Umbilical cord (tissue), 2 donors: Measurements from ENCODE around the gene NCF4. TPM values are rescaled to one million over a fixed set of nuclear protein-coding genes. Genes with fewer than 3 reads are reported as not detected.
A peak's percentile ranks its signal among the peaks of the same experiment; 100 is the strongest.

Experiments used
- DNase-seq: peaks from one replicate; pipeline ENCODE4 v3.0.0-alpha.2; 2015; ENCODE audit warnings: low spot score
- total RNA-seq: library from RNA; depleted of rRNA; stranded (reverse); fragments of >200 nt; gene quantifications from one replicate; pipeline ENCODE4 v1.2.3, GENCODE V29; 2014; ENCODE audit warnings: low replicate concordance; ENCODE audit not compliant: insufficient read depth

The NCF4 gene
- total RNA-seq, 1 donor from 2014 or later, result 13.5 TPM

DNA sequence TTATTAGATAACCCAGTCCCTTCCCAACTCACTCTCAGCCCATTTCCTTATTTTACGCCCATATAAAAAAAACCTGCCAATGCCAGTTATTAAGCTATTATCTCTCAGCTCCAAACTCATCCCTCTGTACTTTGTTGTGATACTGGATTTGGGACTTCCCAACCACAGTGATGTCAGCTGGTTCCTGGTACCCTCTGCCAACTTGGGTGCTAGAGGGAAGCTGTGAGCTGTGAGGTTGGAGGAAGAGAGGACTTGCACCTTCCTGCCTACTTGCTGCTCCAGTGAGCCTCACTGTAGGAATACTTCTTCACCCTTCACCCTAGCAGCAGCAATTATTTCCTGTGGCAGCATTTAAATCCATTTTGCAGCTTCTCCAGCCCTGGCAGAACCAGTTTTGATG is 33.5 kb downstream of the NCF4 start:
- DNase-seq, result no peak

DNA sequence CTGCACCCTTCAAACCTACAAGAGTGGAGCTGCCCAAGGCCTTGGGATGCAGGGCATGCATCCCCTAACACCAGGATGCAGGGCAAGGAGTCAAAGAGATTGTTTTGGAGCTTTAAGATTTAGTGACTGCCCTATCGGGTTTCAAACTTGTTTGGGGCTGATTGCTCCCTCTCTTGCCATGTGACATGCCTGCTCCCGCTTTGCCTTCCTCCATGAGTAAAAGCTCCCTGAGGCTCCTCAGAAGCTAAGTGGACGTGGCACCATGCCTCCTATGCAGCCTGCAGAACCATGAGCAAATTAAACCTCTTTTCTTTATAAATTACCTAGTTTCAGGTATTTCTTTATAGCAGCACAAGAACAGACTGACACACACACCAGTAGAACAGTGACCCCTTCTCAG is 36.8 kb downstream of the NCF4 start:
- DNase-seq, result no peak

DNA sequence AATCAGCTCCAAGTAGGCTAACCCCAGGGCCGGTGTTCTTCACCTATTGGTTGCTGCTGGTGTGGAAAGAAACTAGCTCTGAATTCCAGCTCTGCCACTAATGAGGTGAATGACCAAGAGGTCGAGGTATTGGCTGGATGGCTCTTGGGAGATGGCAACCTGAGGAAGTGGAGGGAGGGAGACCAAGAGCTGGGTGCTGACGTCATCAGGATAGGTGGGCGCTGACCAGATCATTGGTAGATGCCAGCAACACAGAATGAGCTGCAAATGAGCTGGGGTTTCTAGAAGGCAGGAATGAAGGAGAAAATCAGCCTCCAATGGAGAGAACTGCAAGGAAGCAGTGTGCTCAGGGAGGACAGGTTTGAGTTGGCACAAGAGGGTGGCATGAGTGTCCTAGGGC is 37.9 kb downstream of the NCF4 start:
- DNase-seq, result no peak

DNA sequence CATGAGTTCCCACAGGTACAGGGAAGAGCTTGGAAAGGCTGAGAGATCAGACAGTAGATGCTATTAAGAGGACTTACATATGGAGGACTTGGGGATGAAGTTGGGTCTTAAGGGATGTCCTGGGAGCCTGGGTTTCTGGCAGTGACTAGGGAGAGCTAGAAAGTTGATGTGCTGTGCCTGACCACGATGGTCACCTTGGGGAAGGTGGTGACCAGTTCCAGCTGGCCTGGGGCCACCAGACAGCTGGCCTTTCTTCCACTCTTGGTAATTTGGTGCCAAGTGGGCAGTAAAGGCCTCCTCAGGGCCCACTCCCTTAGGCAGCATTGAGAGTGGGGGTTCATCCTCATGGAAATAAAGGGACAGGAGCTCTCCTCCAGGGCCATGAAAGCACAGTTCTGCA is 38.7 kb downstream of the NCF4 start:
- no peak for DNase-seq

- no peak for DNase-seq
Observed at GRCh38 chr22:36900225-36900624, 39.4 kb downstream of the NCF4 start.

GRCh38 chr22:36900880-36901279 is 40.1 kb downstream of the NCF4 start:
- DNase-seq, result no peak

GRCh38 chr22:36901411-36902142 is 40.8 kb downstream of the NCF4 start:
- DNase-seq, result no peak

DNA sequence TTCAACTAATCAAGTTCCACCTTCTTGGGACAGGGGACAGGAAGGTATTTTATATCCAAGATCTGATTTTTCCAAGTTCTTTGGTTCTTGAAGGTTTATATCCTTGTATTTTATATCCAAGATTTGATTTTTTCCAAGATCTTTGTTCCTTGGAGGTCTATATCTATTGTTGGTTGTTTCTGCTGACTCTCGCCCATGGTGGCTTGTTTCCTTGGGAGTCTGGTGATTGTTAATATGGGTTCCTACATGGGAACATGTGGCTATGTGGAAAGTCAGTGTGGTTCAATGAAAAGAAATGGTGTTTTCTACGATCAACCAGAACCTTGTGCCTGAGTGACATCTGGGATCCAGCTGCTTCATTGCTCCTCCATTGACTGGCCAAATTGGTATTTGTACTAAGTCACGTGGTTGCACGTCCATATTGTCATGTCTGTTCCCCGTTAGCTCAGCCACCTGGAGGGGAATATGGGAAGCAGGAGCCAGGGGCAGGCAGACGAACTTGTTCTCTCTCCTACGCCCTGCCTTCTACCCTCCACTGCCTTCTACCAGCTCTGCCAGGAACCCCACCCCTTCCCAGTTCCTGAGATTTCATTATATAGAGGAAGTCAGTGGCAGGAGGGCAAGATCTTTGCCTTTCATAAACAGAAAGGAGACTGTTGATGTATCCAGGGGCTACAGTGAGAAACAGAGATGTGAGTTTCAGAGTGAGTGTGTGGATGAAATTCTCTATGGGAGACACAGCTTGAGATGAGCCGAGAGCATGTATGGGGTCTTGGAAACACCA is 41.5 kb downstream of the NCF4 start:
- no peak for DNase-seq

DNA sequence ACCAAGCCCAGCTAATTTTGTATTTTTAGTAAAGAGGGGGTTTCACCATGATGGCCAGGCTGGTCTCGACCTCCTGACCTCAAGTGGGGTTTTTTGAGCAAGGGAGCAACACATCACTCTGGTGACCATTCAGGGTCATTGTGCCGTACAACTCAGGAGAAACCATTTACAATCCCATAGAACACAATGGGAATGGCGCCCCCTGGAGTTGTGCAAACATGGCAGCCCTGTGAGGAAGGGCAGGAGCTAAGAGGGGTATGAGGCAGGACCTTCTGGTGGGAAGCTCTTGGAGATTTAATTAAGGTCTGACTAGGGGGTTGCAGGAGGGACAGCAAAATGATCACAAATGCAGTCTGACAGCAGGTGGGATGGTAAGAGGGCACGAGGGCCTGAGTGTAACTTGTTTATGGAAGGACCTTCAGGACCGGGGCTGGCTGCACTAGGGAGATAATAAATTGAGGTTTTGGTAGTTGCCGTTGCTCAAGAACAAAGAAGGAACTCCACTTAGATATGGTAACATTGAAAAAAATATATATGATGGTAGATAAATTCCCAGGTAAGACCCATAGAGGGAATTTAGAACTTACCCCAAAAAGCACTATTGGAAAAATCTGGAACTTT is 43.6 kb downstream of the NCF4 start:
- no peak for DNase-seq

DNA sequence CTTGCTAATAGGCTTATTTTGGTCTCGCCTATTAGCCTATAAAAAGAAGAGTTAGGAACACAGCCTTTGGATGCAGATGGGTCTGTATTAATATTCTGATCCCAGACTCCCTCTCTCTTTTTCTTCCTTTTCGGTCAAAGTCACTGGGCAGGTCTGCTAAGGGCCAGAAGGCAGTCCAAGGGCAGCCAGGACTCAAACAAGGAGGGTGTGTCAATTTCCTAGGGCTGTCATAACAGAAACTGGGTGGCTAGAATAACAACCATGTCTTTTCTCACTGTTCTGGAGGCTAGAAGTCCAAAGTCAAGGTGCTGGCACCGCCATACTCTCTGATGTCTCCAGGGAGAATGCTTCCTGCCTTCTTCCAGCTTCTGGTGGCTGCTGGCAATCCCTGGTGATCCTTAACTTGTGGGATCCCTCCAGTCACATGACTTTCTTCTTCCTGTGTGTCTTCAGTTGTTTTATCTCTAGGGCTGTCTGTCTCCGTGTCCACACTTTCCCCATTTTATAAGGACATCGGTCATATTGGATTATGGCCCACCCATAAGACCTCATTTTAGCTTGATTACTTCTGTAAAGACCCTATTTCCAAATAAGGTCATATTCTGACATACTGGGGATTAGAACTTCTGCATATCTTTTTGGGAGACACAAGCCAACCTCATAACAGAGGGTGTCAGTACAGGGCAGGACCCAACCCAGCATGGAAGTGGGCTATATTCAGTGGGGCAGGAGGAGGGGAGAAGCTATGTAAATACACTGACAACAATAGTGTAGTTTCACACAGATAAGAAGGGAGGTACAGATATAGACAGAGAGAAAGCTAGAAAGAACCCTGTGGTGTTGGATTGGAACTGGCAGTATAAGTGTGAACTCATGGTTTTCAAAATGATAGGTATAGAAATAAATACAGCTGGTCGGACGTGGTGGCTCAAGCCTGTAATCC is 46.7 kb downstream of the NCF4 start:
- DNase-seq, result no peak

- no peak for DNase-seq
Observed at GRCh38 chr22:36910461-36910860, 49.7 kb downstream of the NCF4 start.

- no peak for DNase-seq
Observed at GRCh38 chr22:36911887-36912661, 51.3 kb downstream of the NCF4 start.

DNA sequence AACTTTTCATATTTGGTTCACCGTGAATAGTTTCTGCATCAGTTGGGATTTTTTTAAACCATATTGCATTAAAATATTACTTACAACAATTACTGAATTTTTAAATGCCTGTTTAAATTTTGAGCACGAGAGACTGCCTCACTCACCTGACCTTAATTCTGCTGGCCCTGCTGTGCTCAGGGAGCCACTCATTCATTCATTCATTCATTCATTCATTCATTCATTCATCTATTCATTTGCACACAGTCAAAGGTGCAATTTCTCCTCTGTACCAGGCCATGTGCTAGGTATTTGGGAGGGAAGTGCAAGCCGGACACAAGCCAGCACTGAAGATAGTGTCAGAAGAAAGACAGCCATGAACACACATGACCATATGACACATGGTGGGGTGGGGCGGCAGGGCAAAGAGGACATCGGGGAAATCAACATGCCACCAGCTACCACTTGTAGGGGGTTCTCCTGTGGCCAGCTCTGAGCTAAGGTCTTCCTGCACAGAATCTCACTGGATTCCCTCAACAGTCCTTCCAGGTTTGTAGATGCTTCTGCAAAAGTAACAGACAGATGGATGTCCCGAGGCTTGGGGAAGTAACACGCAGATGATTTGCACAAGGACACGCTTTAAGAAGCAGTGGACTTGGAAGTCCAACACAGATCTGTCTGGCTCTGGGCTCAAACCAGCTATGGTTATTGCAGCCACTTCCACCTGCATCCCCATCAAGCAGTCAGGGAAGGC is 52.1 kb downstream of the NCF4 start:
- DNase-seq, result no peak

DNA sequence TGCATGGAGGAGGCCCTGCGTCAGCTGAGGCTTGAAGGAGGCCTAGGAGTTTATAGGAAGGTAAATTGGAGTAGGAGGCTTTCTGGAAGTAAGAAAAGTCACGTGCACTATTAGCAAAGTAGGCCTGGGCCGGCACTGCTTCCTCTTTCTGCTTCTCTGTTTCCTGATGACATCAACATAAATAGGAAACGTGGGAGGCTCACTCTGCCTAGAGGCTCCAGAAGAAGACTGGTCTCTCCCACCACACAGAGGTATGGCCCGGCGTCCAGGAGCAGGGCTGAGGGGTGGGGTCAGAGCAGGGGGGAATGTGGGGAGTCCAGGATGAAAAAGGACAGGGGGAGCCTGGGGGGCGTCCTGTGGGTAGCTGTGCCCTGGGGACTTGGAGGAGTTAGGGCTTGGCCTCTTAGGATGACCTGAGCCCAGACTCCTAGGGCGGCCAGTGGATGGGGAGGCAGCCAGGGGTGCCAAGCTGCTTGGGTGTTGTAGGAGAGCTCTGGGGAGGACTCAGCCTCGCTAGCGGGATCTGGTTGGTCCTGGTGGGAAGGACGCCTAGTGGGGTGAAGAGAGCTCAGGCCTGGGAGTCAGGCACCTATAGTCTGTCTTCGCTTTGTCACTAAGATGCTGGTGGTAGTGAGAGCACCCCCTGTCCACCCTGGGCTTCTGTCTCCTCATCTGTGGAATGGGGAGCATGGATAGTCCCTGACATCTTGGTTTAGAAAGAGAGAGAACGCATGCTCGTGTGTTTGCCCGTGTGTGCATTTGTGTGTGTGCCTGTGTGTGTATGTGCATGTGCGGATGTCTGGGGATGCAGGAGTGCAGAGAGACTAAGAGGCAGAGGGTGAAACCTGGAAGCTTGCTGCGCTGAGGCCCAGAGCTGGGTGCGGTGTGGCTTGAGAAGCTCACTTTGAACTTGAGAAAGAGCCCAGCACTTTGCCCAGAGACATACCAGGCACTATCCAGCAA is 52.9 kb downstream of the NCF4 start, which contains the start of gene CSF2RB:
Gene CSF2RB (plus strand): TSS at position 202 of the 963 bp plus-strand sequence. CDS start 8,580 bp downstream, outside the sequence.
- peak; percentile 48 for DNase-seq

- no peak for DNase-seq
Observed at GRCh38 chr22:36914390-36914752, 53.6 kb downstream of the NCF4 start.

GRCh38 chr22:36916034-36916433 is 55.2 kb downstream of the NCF4 start:
- no peak for DNase-seq

DNA sequence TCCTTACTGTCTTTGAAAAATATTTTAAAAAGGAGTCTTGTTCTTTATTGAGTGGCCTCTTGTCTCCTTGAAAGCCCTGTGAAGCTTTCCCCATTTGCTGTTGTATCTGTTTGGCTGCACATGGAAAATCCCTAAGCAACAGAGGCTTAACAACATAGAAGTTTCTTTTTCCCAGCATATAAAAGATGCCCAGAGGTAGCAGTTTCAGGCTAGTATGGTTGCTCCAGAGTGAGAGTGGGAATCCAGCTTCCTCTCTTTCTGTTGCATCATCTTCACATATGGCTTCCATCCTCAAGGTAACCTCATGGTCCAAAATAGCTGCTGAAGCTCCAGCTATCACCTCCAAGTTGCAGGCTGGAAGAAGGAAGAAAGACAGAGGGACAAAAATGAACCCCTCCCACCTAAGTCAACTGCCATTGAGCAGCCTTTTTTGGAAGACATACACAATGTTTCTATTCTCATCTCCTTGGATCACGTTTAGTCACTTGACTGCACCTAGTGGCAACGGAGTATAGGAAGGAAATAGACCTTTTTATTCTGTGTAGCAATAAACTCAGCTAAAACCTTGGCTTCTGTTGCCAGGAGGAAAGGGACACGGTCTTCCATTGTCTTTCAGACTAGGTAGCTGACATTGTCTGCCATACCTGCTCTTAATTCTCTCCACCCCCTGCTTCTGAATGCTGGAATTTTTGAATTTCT is 57.9 kb downstream of the NCF4 start:
- DNase-seq, result no peak
